Measurements from ENCODE around the gene LSM14B.

LSM14B gene

DNA sequence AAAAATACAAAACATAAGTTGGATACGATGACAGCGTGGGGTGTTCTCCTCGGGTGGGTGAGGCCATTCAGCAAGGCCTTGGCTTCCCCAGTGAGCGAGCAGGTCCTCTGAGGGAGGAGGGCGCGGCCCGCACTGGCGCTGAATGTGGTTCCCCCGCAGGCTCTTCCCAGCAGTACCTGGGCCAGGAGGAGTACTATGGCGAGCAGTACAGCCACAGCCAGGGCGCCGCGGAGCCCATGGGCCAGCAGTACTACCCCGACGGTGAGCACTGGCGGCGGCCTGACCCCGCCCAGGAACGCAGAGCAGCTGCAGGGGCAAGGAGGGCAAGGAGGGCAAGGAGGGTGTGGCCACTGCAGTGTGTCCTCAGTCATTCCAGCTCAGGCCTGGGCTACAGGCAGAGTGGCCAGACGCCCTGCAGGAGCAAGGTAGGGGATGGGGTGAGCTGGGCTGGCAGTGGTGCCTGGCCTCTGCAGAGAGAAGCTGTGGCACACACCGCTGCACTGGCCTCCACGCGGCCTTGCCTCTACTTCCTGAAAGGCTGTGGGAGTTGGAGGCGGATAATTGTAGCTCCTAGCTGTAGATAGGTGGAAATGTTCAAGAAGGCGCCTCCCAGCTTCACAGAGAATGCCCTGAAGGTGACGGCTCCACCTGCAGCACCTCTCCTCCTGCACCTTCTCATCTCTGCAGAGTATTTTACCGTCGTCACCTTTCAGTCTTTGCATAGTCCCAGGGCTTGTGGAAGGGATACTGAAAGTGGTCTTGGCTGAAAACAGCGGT is 41.9 kb downstream of the LSM14B start:
- TF ChIP-seq, protein P1, sequence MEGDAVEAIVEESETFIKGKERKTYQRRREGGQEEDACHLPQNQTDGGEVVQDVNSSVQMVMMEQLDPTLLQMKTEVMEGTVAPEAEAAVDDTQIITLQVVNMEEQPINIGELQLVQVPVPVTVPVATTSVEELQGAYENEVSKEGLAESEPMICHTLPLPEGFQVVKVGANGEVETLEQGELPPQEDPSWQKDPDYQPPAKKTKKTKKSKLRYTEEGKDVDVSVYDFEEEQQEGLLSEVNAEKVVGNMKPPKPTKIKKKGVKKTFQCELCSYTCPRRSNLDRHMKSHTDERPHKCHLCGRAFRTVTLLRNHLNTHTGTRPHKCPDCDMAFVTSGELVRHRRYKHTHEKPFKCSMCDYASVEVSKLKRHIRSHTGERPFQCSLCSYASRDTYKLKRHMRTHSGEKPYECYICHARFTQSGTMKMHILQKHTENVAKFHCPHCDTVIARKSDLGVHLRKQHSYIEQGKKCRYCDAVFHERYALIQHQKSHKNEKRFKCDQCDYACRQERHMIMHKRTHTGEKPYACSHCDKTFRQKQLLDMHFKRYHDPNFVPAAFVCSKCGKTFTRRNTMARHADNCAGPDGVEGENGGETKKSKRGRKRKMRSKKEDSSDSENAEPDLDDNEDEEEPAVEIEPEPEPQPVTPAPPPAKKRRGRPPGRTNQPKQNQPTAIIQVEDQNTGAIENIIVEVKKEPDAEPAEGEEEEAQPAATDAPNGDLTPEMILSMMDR (conservative IDR thresholded peaks at IDR 0.05), result no peak
- no peak overlapping the region for H3K27ac ChIP-seq

DNA sequence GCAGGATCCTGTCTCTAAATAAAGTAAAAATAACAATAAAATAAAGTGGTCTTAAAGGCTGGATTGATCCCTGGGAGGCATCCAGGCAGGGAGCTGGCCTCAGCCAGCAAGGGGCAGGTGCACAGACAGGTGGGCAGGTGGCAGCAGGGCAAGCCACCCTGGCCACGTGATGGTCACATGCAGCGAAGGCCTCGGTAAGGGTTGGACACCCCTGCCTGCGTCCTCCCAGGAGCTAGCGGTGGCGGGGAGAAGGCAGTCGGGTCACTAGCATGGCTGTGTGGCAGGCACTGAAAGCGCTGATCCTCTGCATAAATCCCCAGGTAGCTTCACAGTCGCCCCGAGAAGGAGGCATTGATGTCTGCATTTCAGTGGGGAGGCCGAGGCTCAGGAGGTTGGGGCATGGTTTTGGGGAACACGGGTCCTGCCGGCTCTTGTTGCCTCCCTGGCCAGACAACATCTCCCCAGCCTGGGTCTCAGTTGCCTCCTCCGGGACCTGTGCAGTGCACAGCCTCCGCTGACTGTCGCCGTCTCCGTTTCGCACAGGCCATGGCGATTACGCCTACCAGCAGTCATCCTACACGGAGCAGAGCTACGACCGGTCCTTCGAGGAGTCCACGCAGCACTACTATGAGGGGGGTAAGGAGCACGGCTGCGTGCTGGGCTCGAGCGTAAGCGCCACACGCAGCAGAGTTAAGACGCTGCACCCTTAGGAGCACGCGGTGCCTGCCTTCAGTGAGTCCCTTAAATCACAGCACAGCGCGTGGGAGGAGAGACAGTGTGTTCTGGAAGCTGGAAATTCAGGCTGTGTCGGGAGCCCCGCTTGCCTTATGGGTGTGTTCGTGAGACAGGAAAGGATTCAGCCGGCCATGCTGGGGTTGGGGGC is 42.8 kb downstream of the LSM14B start:
- no peak overlapping the region for H3K27ac ChIP-seq
- TF ChIP-seq, protein P1 (conservative IDR thresholded peaks at IDR 0.05), result no peak

DNA sequence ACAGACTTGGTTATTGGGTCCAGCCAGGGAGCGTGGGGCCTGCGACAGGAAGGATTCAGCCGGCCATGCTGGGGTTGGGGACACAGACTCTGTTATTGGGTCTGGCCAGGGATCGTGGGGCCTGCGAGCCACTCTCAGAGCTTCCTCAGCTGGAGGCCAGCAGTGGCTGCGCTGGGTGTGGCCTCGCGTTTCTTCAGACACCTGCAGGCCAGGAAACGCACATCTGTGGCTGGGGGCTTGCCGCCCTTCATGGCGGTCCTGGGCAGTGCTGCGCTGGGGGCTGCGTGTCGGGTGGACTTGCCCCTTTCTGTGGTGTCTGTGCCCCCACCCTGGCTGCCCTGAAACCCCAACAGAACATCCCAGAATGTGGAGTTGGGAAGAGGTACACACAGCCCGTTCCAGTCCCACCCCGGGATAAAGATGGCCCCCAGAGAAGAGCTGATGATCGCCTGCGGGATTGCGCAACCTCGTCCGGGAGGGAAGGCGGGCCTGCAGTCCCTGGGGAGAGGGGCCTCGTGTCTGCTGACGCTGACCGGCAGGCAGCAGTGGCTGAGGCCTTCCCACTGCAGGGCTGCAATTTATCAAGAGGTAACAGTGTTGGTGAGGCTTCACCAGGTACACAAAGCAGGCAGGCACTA is 43.6 kb downstream of the LSM14B start:
- TF ChIP-seq, protein P1 (conservative IDR thresholded peaks at IDR 0.05), result no peak
- no peak overlapping the region for H3K27ac ChIP-seq

DNA sequence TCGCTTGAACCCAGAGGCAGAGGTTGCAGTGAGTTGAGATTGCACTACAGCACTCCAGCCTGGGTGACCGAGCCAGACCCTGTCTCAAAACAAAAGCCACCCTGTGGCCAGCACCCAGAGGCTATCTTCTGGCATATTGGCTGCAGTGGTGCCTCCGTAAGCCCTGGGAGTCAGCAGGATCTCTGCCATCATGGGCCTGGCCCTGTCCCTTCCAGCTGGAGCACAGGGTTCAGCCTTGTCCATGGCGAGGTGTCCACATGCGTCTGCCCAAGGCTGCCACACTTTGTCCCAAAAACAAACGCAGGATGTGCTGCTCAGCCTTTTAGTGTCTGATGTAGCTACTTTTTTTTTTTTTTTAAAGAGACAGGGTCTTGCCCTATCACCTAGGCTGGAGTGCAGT is 45.2 kb downstream of the LSM14B start:
- no peak overlapping the region for H3K27ac ChIP-seq

DNA sequence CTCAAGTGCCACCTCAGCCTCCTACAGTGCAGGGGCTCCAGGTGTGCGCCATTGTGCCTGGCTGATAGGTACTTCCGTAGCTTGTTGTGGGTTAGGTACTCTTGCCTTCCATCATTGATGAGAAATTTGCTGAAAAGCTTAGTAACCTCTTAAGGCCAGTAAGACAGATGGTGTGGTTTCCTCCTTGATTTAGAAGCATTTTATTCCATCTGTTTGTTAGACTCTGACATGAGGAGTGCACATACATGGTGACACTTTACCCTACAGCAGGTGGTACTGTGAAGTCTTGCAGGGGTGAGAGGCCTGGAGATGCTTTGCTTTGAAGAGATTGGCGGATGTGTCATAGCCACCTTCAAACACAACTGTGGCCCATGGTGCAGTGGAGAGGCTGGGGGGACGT is 45.8 kb downstream of the LSM14B start:
- no peak overlapping the region for H3K27ac ChIP-seq
- TF ChIP-seq, protein P1 (conservative IDR thresholded peaks at IDR 0.05), result no peak

More for the DNA sequence above, 45.2 kb downstream of the LSM14B start:
- TF ChIP-seq, protein P1 (conservative IDR thresholded peaks at IDR 0.05), result no peak

DNA sequence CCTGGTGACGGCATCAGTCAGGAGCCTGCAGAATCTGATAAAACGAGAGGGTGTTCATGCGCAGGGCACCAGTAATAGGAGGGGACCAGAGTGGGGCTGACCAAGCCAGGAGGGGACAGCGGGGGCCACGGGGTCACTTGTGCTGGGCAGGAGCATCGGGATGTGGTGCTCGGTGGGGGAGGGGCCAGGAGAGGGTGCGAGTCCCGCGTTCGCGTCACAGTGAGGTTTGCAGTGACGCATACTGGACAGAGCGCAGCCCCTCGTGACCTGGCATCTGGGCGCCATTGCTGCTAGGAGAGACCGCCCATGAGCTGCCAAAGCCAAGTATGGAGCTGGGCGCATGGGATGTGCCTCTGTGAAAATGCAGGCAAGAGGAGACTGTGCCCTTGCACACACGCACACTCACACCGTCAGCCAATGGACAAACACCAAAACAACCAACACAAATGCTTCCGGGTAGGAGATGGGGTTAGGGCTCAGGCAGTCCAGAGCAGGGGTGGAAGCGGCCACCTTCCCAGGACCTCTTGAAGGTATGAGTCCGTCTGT is 46.7 kb downstream of the LSM14B start:
- no peak overlapping the region for H3K27ac ChIP-seq

More for the DNA sequence above, 46.7 kb downstream of the LSM14B start:
- TF ChIP-seq, protein P1 (conservative IDR thresholded peaks at IDR 0.05), result no peak

Measured in VCaP (cell line).